Epithelial cell of prostate (primary cell): Measurements from ENCODE around the gene C6orf58.

Experiments
- DNase-seq: peaks from one replicate; pipeline ENCODE4 v3.0.0-alpha.2; 2011; ENCODE audit warnings: low read depth, low spot score
- H3K27ac ChIP-seq: fragments of 450-650 bp; 2 replicates; pipeline ENCODE4 v1.5.1; 2017; ENCODE audit warnings: mild to moderate bottlenecking

The C6orf58 gene

DNA sequence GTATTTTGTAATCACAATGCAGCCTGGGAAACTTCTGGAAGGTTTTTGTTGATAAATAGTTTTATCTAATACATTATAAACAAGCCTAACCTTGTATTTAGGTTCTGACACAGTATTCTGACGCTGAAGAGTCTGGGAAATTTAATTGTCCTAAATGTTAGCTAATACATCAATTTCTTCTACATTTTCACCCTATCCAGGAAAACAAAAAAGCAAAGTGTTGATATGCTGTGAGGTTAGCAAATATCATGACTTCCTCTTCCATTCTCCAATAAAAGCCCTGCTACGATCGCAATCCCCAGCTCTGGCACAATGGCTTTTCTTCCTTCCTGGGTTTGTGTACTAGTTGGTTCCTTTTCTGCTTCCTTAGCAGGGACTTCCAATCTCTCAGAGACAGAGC is at the start of gene C6orf58:
TSS of gene C6orf58 (plus strand) at position 301 of the 400 bp plus-strand sequence. CDS start at position 313, 12 bp downstream.
- no peak for DNase-seq
- no peak within 1 kb of the TSS for H3K27ac ChIP-seq

DNA sequence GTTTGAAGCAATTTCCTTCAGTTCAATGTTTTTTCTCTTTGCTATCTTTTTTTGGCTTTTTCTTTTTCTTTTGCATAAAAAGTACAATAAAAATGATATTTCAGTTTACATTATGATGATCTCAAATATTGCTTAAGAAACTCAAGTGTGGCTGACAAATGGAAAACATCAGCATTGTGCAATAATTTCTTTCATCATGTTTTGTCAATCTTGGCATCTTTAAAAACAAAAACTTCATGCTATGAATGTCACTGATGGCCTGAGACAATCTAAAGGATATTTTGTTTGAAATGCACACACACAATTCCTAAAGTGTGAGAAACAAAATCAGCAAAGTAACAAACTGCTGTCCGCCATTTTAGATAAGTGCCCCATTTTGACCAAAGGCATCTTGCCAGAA is 44.0 kb upstream of the C6orf58 start:
- DNase-seq, result no peak

DNA sequence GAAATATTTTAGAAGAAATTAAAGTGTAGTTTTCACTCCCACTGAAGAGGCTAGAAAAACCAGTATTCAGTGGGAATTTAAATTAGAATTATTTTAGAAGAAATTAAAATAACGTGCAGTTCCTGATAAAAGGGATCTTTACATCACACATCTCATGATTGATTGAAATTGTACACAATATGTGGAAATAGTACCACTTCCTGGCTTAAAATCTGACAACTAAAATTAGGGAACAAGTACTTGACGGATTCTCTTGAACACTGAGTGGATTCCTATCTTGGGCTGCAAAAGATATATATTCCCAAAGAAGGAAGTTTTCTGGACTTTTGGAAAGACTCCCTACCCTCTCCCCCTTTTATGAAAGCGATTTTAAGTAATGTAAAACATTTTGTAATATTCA is 43.2 kb upstream of the C6orf58 start:
- no peak overlapping the region for H3K27ac ChIP-seq
- no peak for DNase-seq

More for the DNA sequence above, 44.0 kb upstream of the C6orf58 start:
- no peak overlapping the region for H3K27ac ChIP-seq

DNA sequence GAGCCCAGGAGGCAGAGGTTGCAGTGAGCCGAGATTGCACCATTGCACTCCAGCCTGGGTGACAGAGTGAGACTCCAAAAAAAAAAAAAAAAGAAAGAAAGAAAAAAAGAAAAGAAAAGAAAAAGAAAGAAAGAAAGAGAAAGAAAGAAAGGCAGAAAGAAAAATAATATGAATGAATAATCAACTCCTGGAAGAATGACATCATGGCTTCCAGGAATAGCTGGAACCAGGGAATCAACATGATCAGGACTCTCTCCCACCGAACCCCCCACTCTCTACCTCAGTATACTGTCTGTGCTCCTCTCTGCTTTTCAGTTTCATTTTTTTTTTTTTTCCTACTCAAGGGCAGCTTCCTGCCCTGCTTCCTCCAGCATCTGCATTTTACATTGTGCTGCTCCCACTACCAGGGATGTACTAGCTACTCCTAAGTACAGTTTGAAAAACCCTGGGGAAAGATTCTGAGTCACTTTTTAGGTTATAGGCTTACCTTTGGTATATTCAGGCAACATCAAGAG is 38.2 kb upstream of the C6orf58 start:
- DNase-seq, result no peak

DNA sequence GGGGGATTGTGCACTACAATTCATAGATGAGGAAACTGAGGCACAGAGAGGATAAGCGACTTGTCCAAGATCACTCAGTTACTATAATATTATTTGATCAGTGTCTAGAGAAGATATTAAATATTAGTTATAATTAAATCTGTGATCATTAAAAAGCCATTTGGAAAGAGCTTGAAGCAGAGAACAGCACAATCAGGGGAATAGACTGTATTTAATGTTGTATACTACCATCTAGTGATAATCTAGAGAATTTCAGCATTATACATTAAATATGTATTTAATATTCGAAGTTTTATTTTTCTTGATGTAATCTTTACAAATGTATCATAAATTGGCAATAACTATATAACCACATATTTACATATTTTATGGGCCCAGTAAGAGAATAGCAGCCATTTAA is 37.7 kb upstream of the C6orf58 start:
- no peak for DNase-seq
- no peak overlapping the region for H3K27ac ChIP-seq

More for the DNA sequence above, 38.2 kb upstream of the C6orf58 start:
- H3K27ac ChIP-seq, result no peak overlapping the region

DNA sequence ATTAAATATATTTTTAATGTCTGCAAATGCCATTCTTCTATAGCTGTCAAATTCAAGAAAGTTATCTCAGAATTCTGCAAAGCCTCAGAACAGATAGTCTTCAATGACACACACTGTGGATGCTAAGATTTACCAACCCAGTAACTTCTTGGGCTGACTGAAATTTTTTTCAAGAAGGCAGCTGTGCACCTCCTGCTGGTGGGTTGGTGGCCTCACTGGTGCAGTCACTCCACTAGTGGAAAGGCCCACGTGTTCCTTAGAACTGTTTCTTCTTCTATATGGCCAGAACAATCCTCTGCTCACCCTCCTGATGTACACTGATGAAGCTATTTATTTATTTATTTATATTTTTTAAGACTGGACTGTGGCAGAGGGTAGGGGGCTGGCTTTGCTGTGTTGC is 29.8 kb upstream of the C6orf58 start:
- H3K27ac ChIP-seq, result no peak overlapping the region
- no peak for DNase-seq

DNA sequence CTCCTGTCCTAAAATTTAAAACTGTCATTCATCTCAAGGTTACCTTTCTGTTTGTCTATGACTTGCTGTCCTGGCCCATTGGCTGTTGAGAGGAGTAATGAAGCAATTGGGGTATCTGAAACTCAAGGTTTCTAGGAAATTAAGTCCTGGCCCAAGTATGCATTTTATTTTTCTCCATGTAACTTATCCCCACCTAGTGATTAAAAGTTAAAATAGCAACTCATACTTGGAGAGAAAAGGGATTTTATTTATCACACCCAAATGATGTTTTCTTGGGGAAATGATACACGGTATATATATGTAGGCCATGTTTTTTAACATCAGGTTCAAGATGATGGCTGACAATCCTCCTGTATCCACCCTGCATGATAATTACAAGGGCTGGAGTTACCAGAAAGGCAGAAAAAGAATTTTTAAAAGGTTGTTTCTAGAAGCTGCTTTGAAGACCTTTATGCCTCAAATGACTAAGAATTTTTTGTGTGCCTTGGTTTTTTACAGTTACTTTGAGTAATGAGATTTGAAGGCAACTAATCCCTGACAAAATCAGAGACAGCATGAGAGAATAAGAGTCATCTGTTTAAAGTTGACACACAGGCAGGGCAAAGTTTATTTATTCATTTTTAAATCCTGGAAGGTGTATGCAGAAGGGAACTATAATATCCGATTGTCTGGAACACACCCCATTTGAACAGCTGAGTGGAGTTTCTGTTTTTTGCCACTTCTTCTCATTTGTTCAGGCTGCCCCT is 28.9 kb upstream of the C6orf58 start:
- no peak overlapping the region for H3K27ac ChIP-seq
- DNase-seq, result no peak

DNA sequence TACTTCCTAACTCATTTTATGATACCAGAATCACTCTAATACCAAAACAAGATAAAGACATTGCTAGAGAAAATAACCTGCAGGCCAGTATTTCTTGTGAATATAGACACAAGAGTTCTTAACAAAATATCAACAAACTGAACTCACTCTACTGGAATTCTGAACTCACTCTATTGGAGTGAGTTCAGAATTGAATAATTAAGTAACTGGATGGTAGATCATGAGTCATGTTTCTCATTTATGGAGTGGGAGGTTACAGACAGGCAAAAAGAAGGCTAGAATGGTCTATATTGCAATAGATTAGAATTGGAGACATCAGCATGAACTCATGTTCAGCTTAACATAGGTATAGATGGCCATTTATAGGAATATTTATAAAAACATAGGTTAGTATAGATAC is 26.6 kb upstream of the C6orf58 start:
- DNase-seq, result no peak

DNA sequence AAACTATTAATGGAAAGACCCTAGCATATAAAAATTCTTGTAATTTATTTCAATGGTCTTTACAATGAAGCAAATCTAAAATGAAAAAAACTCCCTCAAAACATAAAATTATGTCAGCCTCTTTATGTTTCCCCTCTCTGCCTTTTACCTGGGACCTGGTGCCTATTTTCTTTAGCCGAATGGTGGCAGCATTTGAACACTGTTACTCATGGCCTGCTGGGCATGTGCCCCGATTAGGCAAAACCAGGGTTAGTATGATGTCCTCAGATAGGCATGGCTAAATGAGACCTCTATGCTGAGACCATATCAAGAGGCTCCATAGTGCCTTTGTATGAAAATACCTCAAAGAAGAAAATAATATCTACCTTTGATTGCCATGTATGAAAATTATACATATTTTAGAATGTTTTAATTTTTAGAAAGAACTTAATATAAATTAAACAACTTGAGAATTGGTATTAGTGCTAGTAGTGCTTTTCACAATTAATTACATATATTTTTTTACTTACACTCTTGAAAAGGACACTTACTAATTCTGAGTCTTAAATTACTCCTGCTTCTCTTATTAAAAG is 22.5 kb upstream of the C6orf58 start:
- no peak overlapping the region for H3K27ac ChIP-seq
- DNase-seq, result no peak

More for the DNA sequence above, 26.6 kb upstream of the C6orf58 start:
- H3K27ac ChIP-seq, result no peak overlapping the region

DNA sequence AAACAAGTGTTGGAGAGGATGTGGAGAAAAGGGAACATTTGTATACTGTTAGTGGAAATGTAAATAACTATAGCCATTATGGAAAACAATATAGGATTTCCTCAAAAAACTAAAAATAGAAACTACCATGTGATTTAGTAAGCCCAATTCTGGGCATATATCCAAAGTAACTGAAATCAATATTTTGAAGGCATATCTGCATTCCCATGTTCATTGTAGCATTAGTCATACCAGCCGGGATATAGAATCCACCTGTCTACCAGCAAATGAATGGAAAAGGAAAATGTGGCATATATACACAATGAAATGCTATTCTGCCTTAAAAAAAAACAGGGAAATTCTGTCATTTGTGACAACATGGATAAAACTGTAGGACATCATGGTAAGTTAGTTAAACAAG is 15.3 kb upstream of the C6orf58 start:
- no peak overlapping the region for H3K27ac ChIP-seq
- no peak for DNase-seq

DNA sequence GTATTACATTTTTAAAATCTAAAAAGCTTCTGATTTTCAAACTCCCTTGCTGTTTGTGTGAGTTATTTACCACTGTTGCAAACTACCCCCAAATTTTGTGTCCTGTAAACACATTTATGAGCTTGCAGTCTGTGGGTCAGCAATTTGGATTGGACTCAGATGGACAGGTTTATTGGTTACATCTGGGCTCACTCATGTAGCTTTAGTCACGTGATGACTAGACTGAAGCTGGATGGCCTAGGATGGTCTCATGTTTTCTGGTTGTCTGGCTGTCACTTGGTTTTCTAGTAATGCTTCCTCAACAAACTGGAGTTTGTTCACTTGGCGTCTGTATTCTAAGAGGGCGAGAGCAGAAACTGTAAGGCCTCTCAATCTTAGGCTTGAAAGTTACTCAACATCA is 12.2 kb upstream of the C6orf58 start:
- no peak overlapping the region for H3K27ac ChIP-seq
- no peak for DNase-seq

DNA sequence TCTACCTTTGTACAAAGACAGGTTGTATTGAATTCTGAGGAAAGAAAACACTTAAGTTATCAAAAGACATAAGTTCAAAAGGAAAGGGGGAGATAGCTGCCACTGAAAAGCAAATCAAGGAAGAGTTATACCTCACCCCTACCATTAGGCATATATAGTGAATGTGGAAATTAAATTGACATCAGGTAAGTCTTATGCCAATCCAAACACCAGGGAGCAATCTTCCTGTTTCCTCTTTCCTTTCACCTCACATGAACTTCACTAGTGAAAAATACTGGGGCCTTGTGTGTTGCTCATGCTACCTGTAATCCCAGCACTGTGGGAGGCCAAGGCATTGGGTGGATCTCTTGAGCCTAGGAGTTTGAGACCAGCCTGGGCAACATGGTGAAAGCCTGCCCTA is 10.9 kb upstream of the C6orf58 start:
- no peak for DNase-seq
- no peak overlapping the region for H3K27ac ChIP-seq

DNA sequence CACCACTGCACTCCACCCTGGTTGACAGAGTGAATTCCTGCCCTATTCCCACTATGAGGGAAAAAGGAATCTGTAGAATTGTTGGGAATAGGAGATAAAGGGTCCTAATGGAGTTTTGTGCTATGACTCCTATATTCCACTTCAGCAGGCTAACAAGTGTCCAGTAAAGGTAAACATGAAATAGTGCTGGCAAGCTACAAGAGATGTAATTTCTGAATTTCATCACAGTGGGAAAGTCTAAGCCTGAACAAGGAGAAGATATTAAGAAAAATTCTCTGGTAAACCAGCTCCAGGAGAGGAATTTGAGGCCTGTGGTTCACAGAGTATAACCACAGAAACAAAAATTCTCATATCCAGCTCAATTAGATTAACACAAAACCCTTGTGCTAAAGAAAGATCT is 10.3 kb upstream of the C6orf58 start:
- DNase-seq, result no peak
- no peak overlapping the region for H3K27ac ChIP-seq

DNA sequence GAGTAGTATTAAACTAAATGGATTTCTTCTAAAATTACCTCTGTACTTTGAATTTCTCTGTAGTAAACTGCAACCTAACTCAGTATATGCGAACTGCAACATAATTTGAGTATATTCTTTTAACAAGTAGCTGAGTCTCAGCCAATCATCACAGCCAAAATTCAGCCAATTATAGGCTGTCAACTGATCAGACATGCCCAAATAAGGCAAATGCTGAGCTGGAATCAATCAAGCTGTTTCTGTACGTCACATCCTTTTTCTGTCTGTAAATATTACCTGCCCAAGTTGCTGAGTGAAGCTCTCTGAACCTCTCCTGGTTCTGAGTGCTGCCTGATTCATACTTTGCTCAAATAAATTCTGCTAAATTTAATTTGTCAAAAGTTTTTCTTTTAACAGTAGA is 9.5 kb upstream of the C6orf58 start:
- no peak for DNase-seq
- no peak overlapping the region for H3K27ac ChIP-seq

DNA sequence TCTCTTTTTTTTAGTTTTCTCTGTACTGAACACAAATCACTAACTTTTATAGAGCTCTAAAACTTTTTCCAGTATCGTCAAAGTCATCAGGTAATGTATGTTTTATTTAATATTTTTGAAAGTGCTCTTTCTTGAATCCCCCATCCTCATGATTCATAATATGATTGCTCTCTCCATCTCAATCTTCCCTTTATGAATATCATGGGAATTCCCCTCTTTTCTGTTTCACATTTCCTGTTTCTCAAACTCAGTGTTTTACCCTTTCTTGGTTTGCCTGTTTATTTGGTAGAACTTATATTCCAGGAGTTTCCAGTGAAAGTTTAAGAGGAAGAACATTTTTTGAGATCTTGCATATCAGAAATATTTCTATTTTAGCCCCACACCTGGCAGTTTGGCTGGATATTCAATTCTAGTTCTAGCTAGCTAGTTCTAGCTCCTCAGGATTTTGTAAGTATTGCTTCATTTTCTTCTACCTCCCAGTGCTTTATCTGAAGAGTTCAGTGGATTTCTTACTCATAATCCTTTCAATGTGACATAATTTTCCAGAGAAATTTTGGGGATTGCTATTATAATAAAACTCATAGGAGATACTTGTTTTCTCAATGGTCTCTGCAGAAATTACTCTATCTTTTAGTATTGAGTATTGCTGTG is 6.1 kb upstream of the C6orf58 start:
- no peak overlapping the region for H3K27ac ChIP-seq

DNA sequence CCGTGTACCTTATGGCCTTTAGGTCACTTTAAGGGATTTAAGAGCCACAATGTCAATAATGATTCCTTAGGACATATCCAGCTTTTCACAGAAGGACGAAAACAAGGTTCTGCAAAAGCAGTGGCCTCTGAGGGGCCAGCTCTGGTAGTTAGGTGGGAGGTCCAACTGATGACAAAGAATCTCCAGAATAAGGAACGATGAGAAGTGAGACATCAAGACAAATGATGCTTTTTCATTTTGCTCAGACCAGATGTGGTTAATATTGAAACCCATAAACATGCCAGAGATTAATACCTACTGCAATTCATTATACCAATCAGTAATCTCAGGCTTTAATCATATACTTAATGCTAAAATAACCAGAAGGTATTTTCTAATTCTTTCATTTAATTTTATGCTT is 1.9 kb downstream of the C6orf58 start:
- DNase-seq, result no peak

More for the DNA sequence above, 6.1 kb upstream of the C6orf58 start:
- no peak for DNase-seq

DNA sequence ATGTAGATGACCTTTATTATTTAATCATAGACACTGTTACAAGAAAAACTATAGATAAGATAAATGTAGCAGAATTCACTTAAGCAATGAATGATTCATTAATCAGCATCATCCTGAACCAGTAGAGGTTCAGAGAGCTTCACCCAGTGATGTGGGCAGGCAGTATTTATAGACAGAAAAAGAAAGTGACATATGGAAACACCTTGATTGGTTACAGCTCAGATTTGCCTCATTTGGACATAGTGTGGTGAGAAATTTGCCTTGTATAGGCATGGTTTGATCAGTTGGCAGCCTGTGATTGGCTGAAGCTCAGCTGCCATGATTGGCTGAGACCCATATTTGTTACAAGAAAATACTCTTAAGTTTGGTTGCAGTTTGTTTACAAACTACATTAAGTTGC is 4.6 kb downstream of the C6orf58 start:
- H3K27ac ChIP-seq, result no peak overlapping the region
- DNase-seq, result no peak

More for the DNA sequence above, 1.9 kb downstream of the C6orf58 start:
- H3K27ac ChIP-seq, result no peak overlapping the region

DNA sequence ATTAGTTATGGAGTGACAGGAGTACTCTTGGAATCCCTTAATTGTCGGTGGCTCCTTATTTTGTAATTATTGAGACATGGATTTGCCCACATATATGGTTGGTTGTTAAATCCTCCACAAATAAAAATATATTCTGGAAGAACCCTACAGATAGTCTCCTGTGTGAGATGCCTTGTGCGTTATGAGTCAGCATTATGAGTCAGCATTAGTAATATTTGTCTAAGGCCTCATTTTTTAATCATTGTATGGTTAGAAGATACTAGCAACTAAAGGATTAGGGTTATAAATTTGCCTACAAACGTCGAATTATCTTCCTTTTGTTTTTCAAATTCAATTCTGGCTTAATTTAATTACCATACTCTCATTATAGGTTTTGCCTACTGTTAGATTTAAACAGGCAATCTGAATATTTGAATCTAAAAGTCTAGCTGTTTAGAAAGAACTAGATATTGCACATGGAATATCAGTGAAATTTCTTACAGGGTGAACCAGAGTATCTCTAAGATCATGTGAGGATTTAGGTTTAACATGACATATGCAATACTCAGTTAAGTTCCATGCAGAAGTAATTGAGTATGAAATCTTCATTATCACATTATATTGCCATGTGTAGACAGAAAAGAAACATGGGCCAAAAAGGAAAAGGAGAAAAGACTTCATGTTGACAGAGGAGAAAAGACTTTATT is 5.9 kb downstream of the C6orf58 start:
- DNase-seq, result peak; percentile 27
- H3K27ac ChIP-seq, result peak overlapping the region; percentile 0

DNA sequence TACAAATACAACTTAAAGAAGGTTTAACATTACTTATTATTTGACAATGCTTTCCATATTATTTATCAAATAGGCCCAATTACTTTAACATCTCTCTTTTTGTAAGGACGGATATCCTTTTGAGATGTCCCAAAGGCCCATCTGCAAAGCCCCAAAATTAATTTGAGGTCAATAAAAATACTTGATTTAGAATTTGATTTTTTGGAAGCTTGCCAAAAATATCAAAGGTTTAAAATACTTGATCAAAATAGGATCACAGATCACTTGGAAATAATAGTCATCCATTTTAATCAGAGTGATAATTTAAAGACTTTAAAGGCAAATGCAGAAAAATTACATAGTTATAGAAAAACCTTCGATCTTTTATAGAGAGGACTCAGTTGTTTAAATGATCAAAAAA is 8.1 kb downstream of the C6orf58 start:
- H3K27ac ChIP-seq, result no peak overlapping the region
- no peak for DNase-seq

DNA sequence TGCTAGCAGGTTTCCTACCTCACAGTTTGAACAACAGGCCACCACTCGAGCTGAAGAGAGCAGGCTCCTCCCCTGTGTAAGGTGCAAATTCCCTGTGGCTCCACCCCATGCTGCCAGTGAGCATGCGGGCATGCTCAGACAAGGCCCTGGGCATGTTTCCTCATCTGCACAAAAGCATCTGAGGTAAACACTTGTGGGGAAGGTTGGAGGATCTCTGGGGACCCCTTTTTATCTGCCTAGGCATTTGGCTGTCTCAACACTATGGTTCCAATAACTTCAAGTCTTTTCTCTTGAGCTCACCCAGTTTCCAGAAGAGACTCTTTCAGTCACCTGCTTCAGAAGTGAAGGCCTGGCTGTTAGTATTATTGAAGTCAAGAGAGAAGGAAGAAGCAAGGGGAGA is 9.4 kb downstream of the C6orf58 start:
- H3K27ac ChIP-seq, result no peak overlapping the region
- no peak for DNase-seq

DNA sequence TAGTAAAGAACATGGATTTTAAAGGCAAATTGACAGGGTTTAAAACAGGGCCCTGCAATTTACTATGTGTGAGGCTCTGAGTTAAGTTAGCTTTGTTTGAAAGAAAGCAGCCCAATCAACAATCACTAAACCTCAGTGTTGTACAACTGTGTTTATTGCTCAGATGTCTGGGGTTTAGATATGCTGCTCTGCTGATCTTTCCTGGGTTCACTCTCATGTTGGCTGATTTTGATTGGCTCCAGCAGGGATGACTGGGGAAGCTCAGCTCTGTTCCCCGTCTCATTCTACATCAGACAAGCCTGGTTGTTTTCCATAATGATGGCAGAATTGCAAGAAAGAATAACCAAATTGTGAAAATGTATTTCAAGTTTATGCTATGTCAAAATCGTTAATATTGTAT is 10.9 kb downstream of the C6orf58 start:
- no peak for DNase-seq
- H3K27ac ChIP-seq, result no peak overlapping the region
